Body of pancreas (tissue), 4 donors: ENCODE measurements around the gene ZFHX2.

Source experiments
- CTCF ChIP-seq, 7 experiments: fragments of 450-650 bp in 4 of 7; fragments of 200-600 bp in 3 of 7; sonication (generic) in 3 of 7; IDR thresholded peaks; one replicate each; pipeline ENCODE4 v1.5.1; 2016 to 2019; ENCODE audit warnings: antibody characterized with exemption in 7 of 7
- POLR2A ChIP-seq, 3 donors: fragments of 450-650 bp; IDR thresholded peaks; one replicate each; pipeline ENCODE4 v1.6.1; 2016; ENCODE audit warnings: antibody characterized with exemption in 3 of 3, mild to moderate bottlenecking in 2 of 3

GRCh38 chr14:23547924-23548323, 3.6 kb downstream of the ZFHX2 start:
- no peak for TF ChIP-seq CTCF (IDR thresholded peaks at IDR 0.05)
- TF ChIP-seq POLR2A (IDR thresholded peaks at IDR 0.05): no peak
